ENCODE data around the gene KRTAP10-7.
"Not testable (repeated sequence)": the region's sequence is repeated elsewhere in the genome, so short reads cannot be mapped to it uniquely, and the experiment has no call there.

The KRTAP10-7 gene

DNA sequence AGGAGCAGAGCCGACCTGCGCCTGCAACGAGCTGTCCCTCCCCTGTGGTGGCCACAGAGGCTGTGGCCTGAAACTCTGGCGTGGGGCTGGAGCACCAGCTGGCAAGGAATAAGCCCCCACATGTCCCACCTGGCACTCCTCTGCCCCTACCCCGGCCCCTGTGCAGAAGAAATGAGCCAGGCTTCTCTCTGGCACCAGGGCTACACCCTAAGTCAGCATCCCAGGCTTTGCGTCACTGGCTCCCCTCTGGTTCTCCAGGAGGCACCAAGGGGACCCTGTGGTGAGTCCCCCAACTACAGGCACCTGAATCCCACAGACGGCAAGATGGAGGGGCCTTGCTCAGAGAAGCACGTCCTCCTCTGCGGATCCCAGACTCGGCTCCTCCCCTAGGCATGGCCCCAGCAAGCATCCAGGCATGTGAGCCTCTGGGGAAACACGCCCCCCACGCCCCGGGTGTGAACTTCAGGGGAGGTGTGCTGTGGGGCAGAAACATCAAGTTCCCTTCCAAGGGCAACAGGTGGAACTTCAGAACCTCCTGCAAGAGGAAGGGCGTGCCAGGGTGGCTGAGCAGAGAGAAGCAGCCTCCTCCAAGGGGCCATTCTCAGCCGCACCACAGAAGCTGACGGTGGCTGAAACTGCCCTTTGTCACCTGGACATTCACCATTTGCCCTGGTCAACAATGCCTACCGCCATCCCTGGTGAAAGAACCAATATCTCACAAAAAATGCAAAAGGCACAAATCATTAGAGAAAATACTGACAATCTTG, 2.9 kb downstream of the KRTAP10-7 start:
- DNase-seq (ENCODE audit: low read depth): no peak
- no peak overlapping the region for H3K4me3 ChIP-seq (ENCODE audit: low read depth, low read length)

DNA sequence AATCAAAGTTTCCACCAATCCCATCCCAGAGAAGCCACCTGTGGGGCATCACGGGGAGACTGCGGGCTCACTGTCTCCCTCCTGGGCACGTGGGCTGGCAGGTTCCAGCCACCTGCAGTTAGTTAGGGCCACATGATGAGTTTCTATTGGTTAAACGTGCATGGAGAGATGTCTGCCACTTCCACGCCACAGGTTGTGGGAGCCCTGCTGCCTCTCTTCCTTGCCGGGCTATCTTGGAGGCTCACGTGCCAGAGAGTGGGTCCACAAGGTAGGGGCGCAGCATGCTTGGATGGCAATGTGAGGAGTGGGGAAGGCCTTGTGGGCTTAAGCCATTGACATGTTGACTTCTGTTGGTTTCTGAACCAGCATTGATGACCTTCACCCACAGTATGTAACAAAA, 3.5 kb downstream of the KRTAP10-7 start:
- no peak overlapping the region for H3K4me3 ChIP-seq (ENCODE audit: low read depth, low read length)
- no peak for DNase-seq (ENCODE audit: low read depth)

DNA sequence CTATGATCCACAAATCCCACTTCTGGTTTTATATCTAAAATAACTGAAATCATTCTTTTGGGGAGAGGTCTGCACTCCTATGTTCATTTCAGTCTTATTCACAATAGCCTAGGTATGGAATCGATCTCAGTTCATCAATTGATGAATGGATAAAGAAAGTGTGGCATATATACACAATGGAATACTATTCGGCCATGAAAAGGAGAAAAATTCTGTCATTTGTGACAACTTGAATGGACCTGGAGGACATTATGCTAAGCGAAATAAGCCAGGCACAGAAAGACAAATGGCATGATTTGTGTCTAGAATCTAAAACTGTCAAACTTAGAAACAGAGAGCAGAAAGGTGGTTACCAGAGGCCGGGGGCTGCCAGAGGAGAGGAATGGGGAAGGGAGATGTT, 6.1 kb downstream of the KRTAP10-7 start:
- DNase-seq (ENCODE audit: low read depth): no peak
- H3K4me3 ChIP-seq (ENCODE audit: low read depth, low read length): no peak overlapping the region

DNA sequence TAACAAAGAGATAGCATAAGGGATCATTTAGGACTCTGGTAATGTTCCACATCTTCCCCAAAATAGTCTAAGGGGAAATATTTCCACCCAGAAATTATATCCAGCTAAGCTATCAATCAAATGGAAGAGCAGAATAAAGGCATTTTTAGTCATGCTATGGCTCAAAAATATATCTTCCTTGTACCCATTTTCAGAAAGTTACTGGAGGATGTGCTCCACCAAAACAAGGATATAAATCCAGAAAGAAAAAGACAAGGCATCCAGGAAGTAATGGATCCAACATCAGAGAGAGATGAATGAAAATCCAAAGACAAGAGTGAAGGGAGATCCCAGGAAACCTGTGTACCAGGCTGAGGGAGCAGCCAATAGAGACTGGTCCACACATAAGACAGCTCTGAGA, 8.8 kb downstream of the KRTAP10-7 start:
- no peak overlapping the region for H3K4me3 ChIP-seq (ENCODE audit: low read depth, low read length)
- DNase-seq (ENCODE audit: low read depth): no peak

DNA sequence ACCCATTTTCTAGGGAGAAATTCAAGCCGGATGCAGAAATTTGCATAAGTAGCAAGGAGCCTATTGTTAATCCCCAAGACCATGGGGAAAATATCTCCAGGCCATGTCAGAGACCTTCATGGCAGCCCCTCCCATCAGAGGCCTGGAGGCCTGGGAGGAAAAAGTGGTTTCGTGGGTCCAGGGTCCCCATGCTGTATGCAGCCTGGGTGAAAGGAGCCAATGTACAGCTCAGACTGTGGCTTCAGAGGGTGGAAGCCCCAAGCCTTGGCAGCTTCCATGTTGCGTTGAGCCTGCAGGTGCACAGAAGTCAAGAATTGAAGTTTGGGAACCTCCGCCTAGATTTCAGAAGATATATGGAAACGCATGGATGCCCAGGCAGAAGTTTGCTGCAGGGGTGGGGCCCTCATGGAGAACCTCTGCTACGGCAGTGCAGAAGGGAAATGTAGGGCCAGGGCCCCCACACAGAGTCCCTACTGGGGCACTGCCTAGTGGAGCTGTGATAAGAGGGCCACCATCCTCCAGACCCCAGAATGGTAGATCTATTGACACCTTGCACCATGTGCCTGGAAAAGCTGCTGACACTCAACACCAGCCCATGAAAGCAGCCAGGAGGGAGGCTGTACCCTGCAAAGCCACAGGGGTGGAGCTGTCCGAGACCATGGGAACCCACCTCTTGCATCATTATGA, 9.9 kb downstream of the KRTAP10-7 start:
- H3K4me3 ChIP-seq (ENCODE audit: low read depth, low read length); DNase-seq (ENCODE audit: low read depth): not testable (repeated sequence)

DNA sequence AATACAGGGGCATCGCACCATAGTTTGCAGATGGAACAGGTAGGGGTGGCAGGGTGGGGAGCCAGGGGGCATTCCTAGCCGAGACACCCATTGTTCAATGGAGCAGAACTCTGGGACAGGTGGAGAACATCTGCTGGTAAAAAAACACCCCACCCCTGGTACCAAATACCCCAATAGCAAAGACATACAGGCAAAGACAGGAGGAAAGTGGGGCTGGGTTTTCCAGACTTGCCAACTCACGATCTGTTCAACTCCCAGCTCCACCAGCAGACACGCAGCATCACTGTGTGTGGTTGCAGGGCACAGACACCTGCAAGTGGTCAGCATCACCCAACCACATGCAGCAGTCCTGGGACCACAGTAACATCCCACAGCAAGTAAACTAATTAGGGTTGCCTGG, 11.2 kb downstream of the KRTAP10-7 start:
- no peak overlapping the region for H3K4me3 ChIP-seq (ENCODE audit: low read depth, low read length)
- DNase-seq (ENCODE audit: low read depth): no peak

DNA sequence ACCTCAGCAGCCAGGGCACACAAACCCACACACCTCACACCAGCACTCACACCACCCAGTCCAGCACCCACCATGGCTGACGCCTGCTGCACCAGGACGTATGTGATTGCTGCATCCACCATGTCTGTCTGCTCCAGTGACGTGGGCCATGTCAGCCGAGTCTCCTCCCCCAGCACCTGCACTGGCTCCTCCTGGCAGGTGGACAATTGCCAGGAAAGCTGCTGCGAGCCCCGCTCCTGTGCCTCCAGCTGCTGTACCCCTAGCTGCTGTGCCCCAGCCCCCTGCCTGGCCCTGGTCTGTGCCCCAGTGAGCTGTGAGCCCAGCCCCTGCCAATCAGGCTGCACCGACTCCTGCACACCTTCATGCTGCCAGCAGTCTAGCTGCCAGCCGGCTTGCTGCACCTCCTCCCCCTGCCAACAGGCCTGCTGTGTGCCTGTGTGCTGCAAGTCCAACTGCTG, 11.7 kb downstream of the KRTAP10-7 start, which contains the start of gene KRTAP10-8:
KRTAP10-8 (plus strand) TSS at position 51 of the 458 bp plus-strand sequence; CDS start at position 73, 22 bp downstream.
- DNase-seq (ENCODE audit: low read depth): no peak
- H3K4me3 ChIP-seq (ENCODE audit: low read depth, low read length): no peak within 1 kb of the TSS

DNA sequence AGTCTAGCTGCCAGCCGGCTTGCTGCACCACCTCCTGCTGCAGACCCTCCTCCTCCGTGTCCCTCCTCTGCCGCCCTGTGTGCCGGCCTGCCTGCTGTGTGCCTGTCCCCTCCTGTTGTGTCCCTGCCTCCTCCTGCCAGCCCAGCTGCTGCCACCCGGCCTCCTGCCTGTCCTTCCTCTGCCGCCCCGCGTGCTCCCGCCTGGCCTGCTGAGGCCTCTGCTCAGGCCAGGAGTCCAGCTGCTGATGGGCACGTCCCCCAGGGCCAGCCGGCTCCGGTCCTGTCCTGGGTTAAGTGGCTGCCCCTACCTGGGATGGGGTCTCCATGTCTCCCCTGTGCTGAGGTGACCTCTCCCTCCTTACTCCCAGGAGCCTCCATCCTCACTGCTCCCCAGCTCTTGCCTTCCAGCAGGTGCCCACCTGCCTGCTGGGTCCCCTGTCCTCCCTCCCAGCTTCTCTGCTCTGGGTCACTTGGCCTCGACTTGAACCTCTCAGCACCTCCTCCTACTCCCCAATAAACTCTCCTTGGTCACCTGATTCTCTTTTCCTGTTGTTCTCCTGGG, 12.4 kb downstream of the KRTAP10-7 start:
- no peak overlapping the region for H3K4me3 ChIP-seq (ENCODE audit: low read depth, low read length)
- no peak for DNase-seq (ENCODE audit: low read depth)

DNA sequence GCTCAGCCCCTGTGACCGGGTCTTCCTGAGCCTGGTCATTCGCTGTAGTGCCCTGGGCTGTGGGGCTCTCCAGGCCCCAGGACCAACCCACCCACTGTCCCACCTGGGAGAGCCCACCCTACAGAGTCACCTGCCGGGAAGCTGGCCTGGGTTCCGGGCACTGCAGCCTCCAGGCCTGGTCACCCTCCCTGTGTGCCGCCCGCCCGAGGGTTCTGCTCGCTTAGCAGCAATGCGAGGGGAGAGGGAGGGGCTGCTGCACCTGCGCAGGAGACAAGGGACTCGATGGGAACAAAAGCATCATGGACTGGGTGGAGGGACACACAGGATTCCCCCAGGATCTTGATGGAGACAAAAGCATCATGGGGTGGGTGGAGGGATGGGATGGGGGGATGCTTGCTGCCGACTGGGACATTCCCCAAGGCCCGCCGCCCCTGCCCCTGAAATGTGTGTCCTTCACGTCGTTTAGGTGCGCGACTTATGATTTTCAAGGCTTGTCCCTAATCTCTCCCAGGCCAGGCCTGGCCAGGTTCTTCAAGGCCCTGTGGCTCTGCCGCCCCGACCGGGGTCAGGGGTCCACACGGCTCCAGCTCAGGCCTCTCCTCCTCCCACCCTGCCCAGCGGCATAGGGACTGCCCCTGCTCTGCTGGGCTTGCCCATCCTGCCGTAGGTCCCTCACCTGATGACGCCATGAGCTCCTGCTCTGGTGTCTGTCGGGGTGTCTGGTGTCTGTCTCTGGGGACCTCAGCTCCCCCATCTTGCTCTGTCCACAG, 13.2 kb downstream of the KRTAP10-7 start:
- no peak for DNase-seq (ENCODE audit: low read depth)

DNA sequence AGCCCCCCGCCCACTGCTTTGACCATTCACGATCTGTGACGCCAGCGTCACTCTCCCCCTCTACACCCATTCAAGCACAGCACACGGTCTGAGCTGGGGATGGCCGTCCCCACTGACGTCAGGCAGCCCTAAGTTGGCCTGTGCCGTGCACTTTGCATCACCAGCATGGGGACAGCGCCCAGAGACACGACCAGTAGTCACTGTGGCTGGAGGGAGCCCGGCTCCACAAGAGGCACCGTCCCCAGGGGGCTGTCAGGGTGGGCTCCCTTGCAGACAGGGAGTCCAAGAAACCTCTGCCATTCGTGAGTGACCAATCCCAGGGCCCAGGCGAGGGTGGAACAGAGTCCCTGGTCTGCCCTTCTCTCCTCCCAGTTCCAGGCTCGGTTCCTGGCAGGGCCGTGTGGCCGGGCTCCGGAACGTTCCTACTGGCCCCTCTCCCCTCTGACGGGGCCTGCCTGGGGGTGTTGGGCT, 13.8 kb downstream of the KRTAP10-7 start:
- no peak overlapping the region for H3K4me3 ChIP-seq (ENCODE audit: low read depth, low read length)
- DNase-seq (ENCODE audit: low read depth): no peak

More for the DNA sequence above, 13.2 kb downstream of the KRTAP10-7 start:
- no peak overlapping the region for H3K4me3 ChIP-seq (ENCODE audit: low read depth, low read length)

DNA sequence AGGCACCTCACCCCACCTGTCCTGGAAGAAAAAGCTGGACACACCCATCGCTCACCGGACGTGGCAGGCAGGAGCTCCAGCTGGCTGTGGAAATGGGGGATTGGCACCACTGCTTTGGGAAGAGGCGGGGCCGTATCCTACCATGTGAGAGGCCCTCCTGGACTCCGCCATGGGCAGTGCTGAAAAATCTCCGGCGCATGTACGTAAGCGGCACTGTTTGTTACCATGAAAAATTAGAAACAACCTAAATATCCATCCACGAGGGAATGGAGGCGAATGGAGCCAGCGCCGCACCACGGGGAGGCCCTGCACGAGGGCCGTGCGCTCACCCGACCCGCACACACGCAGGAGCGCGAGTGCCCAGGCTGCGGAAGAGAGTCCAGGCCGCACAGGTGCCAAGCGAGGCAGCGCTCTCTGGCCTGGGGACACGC, 14.6 kb downstream of the KRTAP10-7 start:
- H3K4me3 ChIP-seq (ENCODE audit: low read depth, low read length): no peak overlapping the region
- DNase-seq (ENCODE audit: low read depth): no peak

DNA sequence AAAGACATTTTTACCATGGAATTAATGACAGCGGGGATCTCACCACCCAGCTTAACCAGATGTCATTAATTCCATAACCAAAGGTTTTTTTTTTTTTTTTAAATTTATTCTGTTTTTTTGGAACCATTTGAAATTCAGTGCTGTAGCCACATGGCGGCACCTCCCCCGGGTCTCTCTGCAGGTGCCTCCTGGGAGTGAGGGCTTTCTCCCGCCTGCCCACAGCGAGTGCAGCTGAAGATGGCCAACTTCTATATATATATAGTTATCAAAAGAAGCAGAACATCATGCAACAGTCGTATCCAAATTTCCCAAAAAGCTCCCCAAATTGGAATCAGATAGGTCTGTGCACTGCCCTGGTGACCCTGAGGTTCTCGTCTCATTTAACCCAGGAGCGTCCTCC, 15.1 kb downstream of the KRTAP10-7 start:
- H3K4me3 ChIP-seq (ENCODE audit: low read depth, low read length): no peak overlapping the region
- no peak for DNase-seq (ENCODE audit: low read depth)

DNA sequence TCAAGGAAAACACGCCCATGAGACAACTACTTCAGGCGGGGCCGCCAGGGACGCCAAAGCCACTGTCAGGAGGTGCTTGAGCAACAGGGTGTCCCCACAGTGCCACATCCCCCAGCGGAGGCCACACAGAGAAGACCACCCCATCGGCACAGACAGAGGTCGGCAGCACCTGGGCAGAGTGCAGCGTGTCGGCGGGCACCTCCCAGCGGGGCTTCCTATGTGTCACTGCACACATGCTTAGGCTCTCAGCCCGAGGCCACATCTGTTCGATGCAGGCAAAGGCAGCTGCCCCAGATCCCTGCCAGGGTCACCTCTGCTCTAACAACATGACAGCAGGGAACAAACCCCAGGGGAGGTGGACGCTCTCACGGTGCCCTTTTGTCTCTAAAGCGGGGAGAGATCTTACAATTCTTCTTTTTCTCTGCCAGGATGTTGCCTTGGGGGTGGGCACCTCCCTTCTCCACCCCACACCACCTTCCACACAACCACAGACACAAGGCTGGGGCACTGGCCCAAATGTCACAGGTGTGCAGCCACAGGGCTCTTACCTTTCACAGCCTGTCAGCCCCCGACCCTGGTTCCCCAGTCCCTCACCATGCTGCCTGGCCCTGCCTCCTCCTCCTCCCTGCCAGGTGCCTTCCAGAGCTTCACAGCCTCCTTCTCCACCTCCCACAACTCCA, 15.7 kb downstream of the KRTAP10-7 start:
- no peak for DNase-seq (ENCODE audit: low read depth)
- no peak overlapping the region for H3K4me3 ChIP-seq (ENCODE audit: low read depth, low read length)

DNA sequence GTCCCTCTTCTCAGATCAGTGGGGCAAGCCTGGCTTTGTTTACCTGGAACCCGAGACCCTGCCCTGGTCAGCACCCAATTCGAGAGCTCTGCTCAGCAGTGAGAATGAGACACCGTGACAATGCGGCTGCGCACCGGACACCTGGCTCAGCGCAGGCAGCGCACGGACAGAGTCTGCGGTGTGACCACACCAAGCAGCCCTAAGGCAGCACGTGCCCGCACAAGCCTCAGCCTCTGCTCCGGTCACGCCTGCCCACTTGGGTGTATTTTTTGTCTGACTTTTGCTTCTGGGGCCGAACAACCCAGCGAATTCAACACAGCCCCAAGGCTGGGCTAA, 16.2 kb downstream of the KRTAP10-7 start:
- no peak overlapping the region for H3K4me3 ChIP-seq (ENCODE audit: low read depth, low read length)
- DNase-seq (ENCODE audit: low read depth): no peak

DNA sequence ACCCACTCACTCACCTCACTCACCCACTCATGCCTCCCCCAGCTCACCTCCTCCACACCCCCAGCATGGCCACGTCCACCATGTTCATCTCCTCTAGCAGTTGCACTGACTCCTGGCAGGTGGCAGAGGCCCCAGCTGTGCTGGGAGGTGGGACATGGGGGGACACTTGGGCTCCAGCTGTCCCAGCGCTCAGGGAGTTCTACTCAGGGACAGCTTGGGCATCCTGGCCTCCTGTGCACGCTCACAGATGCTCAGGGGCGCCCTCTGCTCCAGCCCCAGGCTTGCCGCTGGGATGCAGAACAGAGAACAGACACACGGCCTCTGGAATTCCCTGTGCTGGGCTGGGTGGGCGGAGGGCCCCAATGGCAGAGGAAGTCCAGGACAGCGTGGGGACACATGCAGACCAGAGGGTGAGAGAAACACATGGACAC, 16.7 kb downstream of the KRTAP10-7 start:
- no peak for DNase-seq (ENCODE audit: low read depth)

DNA sequence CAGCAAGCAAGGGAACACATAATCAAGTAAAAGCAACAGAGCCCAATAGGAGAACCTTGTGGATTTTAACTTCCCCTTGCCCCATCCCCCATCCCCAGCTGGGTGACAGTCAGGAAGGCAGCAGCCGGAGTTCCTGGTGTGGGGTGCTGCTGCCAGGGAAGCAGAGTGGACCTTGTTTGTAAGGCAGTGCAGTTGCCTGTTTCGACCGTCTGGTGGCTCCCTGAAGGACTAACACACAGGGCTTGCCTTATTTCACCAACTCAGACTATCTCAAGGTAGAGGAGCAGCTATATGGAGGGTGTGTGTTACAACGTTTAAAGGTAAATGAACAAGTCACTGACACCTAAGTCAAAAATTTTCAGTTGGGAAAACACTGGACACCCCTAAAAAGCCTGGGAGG, 18.1 kb downstream of the KRTAP10-7 start:
- H3K4me3 ChIP-seq (ENCODE audit: low read depth, low read length): no peak overlapping the region
- DNase-seq (ENCODE audit: low read depth): no peak

More for the DNA sequence above, 16.7 kb downstream of the KRTAP10-7 start:
- H3K4me3 ChIP-seq (ENCODE audit: low read depth, low read length): no peak overlapping the region

DNA sequence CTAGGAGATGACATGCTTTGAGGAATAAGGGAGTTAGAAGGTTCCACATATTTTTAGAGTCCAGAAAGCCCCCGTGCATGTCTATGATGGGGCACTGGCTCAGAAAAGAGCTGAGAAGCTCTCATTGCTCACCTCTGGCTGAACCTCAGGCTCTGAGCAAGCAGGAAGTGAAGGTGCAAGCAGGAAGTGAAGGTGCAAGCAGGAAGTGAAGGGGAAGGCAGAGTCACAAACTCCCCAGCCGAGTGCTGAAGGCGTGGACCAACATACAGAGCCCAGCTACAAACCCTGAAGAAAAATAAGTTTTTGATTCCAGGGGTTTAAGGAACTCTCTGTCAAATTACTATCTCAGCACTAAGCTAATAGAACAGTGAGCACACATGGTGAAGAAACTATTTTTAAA, 18.5 kb downstream of the KRTAP10-7 start:
- no peak for DNase-seq (ENCODE audit: low read depth)
- H3K4me3 ChIP-seq (ENCODE audit: low read depth, low read length): no peak overlapping the region

DNA sequence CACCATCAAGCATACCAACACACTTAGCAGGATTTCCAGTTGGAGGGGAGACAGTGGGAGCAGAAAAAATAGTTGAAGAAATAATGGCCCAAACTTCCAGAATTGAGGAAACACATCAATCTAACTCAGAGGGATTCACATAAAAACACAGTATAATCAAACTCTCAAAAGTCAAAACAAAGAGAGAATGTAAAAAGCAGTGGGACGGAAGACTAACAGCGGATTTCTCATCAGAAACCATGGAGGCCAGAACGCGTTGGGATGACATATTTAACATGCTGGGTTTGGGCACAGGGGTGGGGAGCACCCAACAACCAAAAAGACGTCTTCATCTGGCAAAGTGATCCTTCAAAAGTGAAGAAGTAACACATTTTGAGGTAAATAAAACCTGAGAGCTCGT, 19.5 kb downstream of the KRTAP10-7 start:
- no peak for DNase-seq (ENCODE audit: low read depth)
- no peak overlapping the region for H3K4me3 ChIP-seq (ENCODE audit: low read depth, low read length)

DNA sequence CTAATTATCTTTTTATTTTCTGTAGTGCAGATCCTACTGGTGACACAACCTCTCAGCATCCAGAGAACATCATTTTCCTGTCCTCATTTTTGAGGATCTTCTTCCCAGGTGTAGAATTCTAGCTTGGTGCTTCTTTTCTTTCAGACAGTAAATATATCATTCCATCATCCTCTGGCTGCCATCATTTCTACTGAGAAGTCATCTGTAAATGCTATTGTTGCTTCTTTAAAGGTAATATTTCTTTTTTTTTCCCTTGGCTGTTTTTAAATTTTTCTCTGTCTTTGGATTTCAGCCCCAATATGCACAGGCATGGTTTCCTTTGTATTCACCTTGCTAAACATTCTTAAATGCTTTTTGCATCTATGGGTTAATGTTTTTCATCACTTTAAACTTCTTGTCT, 23.2 kb downstream of the KRTAP10-7 start:
- H3K4me3 ChIP-seq (ENCODE audit: low read depth, low read length): no peak overlapping the region
- no peak for DNase-seq (ENCODE audit: low read depth)

All from skeletal muscle cell (primary cell).